Liver (tissue), 9 donors: Measurements from ENCODE around the gene STUM. TPM values are rescaled to one million over a fixed set of nuclear protein-coding genes. Genes with fewer than 3 reads are reported as not detected.

Experiments
- DNase-seq: peaks from one replicate; pipeline ENCODE4 v3.0.0-alpha.2; 2017; ENCODE audit warnings: low spot score
- H3K27ac ChIP-seq, 2 donors: one replicate each; pipeline ENCODE4 v1.7.0; 2013; ENCODE audit warnings: inconsistent platforms in 2 of 2, low read length in 2 of 2, control low read depth in 1 of 2, low read depth in 1 of 2, mild to moderate bottlenecking in 1 of 2
- H3K27me3 ChIP-seq, 4 donors: one replicate each; pipeline versions ENCODE4 v1.6.1 to v1.7.0; 2013; ENCODE audit warnings: low read length in 3 of 4, inconsistent platforms in 1 of 4, mild to moderate bottlenecking in 1 of 4, moderate library complexity in 1 of 4; ENCODE audit not compliant: control insufficient read depth in 4 of 4, insufficient read depth in 4 of 4
- H3K36me3 ChIP-seq, 4 donors: one replicate each; pipeline versions ENCODE4 v1.6.1 to v1.7.0; 2013; ENCODE audit warnings: low read length in 3 of 4, mild to moderate bottlenecking in 3 of 4, low read depth in 1 of 4, moderate library complexity in 1 of 4; ENCODE audit not compliant: control insufficient read depth in 4 of 4, insufficient read depth in 3 of 4
- H3K4me1 ChIP-seq, 4 donors: one replicate each; pipeline versions ENCODE4 v1.6.1 to v1.7.0; 2013; ENCODE audit warnings: low read length in 3 of 4, mild to moderate bottlenecking in 3 of 4, moderate library complexity in 1 of 4; ENCODE audit not compliant: control insufficient read depth in 4 of 4, insufficient read depth in 4 of 4
- H3K4me3 ChIP-seq, 3 donors: one replicate each; pipeline versions ENCODE4 v1.6.1 to v1.7.0; 2013; ENCODE audit warnings: low read length in 3 of 3, control low read depth in 1 of 3, low read depth in 1 of 3, mild to moderate bottlenecking in 1 of 3
- H3K9ac ChIP-seq, 2 donors: one replicate each; pipeline ENCODE4 v1.7.0; 2013; ENCODE audit warnings: low read length in 2 of 2, mild to moderate bottlenecking in 2 of 2, moderate library complexity in 2 of 2, control low read depth in 1 of 2, low read depth in 1 of 2
- H3K9me3 ChIP-seq, 4 donors: one replicate each; pipeline versions ENCODE4 v1.6.1 to v1.7.0; 2013; ENCODE audit warnings: low read length in 3 of 4; ENCODE audit not compliant: control insufficient read depth in 4 of 4
- ATF3 ChIP-seq: IDR thresholded peaks from 2 replicates; pipeline ENCODE4 v1.6.1; 2016; ENCODE audit warnings: antibody characterized with exemption
- CTCF ChIP-seq: fragments of 150-350 bp; IDR thresholded peaks from 2 replicates; pipeline ENCODE4 v1.5.1; 2017; ENCODE audit warnings: improper control_type of control experiment, low read depth, low read length; ENCODE audit not compliant: missing input control
- EGR1 ChIP-seq, 2 donors: IDR thresholded peaks; 2 replicates each; pipeline ENCODE4 v1.6.1; 2016 to 2018; ENCODE audit warnings: antibody characterized with exemption in 2 of 2, low read depth in 2 of 2
- FOXA1 ChIP-seq: IDR thresholded peaks from 2 replicates; pipeline ENCODE4 v1.6.1; 2016; ENCODE audit warnings: antibody characterized with exemption
- FOXA2 ChIP-seq: IDR thresholded peaks from 2 replicates; pipeline ENCODE4 v1.6.1; 2016; ENCODE audit warnings: antibody characterized with exemption
- GABPA ChIP-seq, 2 donors: IDR thresholded peaks in 1 of 2; conservative IDR thresholded peaks in 1 of 2; 2 replicates each; pipeline ENCODE4 v1.6.1; 2016; ENCODE audit warnings: antibody characterized with exemption in 2 of 2, mild to moderate bottlenecking in 1 of 2, moderate library complexity in 1 of 2
- HNF4A ChIP-seq, 2 donors: conservative IDR thresholded peaks; 2 replicates each; pipeline ENCODE4 v1.6.1; 2016; ENCODE audit warnings: antibody characterized with exemption in 2 of 2, mild to moderate bottlenecking in 2 of 2
- HNF4G ChIP-seq: IDR thresholded peaks from 2 replicates; pipeline ENCODE4 v1.6.1; 2016; ENCODE audit warnings: antibody characterized with exemption
- JUND ChIP-seq, 2 donors: IDR thresholded peaks; 2 replicates each; pipeline ENCODE4 v1.6.1; 2016; ENCODE audit warnings: antibody characterized with exemption in 2 of 2
- MAX ChIP-seq: IDR thresholded peaks from 2 replicates; pipeline ENCODE4 v1.6.1; 2016; ENCODE audit warnings: antibody characterized with exemption
- NR2F2 ChIP-seq: IDR thresholded peaks from 2 replicates; pipeline ENCODE4 v1.6.1; 2016; ENCODE audit warnings: antibody characterized with exemption
- RAD21 ChIP-seq, 2 donors: IDR thresholded peaks; 2 replicates each; pipeline ENCODE4 v1.6.1; 2016; ENCODE audit warnings: antibody characterized with exemption in 2 of 2, mild to moderate bottlenecking in 2 of 2
- RXRA ChIP-seq, 2 donors: IDR thresholded peaks; 2 replicates each; pipeline ENCODE4 v1.6.1; 2017 to 2018; ENCODE audit warnings: antibody characterized with exemption in 2 of 2, mild to moderate bottlenecking in 1 of 2
- SP1 ChIP-seq: IDR thresholded peaks from 2 replicates; pipeline ENCODE4 v1.6.1; 2018; ENCODE audit warnings: antibody characterized with exemption, mild to moderate bottlenecking
- TAF1 ChIP-seq: conservative IDR thresholded peaks from 2 replicates; pipeline ENCODE4 v1.6.1; 2016; ENCODE audit warnings: antibody characterized with exemption, mild to moderate bottlenecking
- YY1 ChIP-seq: IDR thresholded peaks from 2 replicates; pipeline ENCODE4 v1.6.1; 2016; ENCODE audit warnings: antibody characterized with exemption, mild to moderate bottlenecking
- ZBTB33 ChIP-seq: IDR thresholded peaks from 2 replicates; pipeline ENCODE4 v1.6.1; 2016; ENCODE audit warnings: antibody characterized with exemption
- WGBS: extraction: QIAGEN DNeasy Blood & Tissue Kit; methylation state at CpG from one replicate; pipeline ENCODE4 v1.1.7; 2013; 5-methylcytosine and 5-hydroxymethylcytosine counted together
- polyA plus RNA-seq, 2 donors: library from polyadenylated mRNA; stranded (reverse) in 1 of 2; unstranded in 1 of 2; fragments of 200-250 nt in 1 of 2; fragments of >200 nt in 1 of 2; fragmentation: Nextera tagmentation in 1 of 2; extraction: Ambion mirVana in 1 of 2; gene quantifications; one replicate each; pipeline versions ENCODE4 v1.2.1 to v1.2.3, GENCODE V29; 2013 to 2015
- total RNA-seq, 2 donors: library from RNA; depleted of rRNA; stranded (reverse); fragments of >200 nt; gene quantifications; one replicate each; pipeline ENCODE4 v1.2.3, GENCODE V29; 2014
- TF ChIP-seq, protein P1 (sequence below): IDR thresholded peaks from 2 replicates; pipeline ENCODE4 v1.6.1; 2016; ENCODE audit warnings: antibody characterized with exemption, mild to moderate bottlenecking
- donor health status: healthy.
- donor health status: healthy.
- donor health status: healthy.
- donor health status: healthy.
- donor health status: healthy.

Gene STUM
- total and polyA plus RNA-seq, 4 donors = 0.03 to 0.14 (median 0.07) TPM

GRCh38 chr1:226530591-226530990 is 18.0 kb upstream of the STUM start:
- H3K36me3 ChIP-seq = no peaks in the 10 kb centered on the region
- no peak overlapping the region for H3K4me3 ChIP-seq
- H3K27ac ChIP-seq = no peak overlapping the region
- no peaks in the 10 kb centered on the region for H3K4me1 ChIP-seq
- H3K9me3 ChIP-seq = peaks cover 0 to 10% (median under 1%) of the 10 kb centered on the region in 4 donors
- 88% methylated on average over 6 of the region's 6 CpGs for WGBS
- DNase-seq = no peak
- H3K9ac ChIP-seq = no peak overlapping the region
- no peak for TF ChIP-seq HNF4G
- no peak for TF ChIP-seq ZBTB33
- no peak for TF ChIP-seq CTCF
- TF ChIP-seq HNF4A (conservative IDR thresholded peaks at IDR 0.05) = no peak
- no peak for TF ChIP-seq FOXA1
- peaks cover 0 to 3% (median 0%) of the 10 kb centered on the region in 4 donors for H3K27me3 ChIP-seq

DNA sequence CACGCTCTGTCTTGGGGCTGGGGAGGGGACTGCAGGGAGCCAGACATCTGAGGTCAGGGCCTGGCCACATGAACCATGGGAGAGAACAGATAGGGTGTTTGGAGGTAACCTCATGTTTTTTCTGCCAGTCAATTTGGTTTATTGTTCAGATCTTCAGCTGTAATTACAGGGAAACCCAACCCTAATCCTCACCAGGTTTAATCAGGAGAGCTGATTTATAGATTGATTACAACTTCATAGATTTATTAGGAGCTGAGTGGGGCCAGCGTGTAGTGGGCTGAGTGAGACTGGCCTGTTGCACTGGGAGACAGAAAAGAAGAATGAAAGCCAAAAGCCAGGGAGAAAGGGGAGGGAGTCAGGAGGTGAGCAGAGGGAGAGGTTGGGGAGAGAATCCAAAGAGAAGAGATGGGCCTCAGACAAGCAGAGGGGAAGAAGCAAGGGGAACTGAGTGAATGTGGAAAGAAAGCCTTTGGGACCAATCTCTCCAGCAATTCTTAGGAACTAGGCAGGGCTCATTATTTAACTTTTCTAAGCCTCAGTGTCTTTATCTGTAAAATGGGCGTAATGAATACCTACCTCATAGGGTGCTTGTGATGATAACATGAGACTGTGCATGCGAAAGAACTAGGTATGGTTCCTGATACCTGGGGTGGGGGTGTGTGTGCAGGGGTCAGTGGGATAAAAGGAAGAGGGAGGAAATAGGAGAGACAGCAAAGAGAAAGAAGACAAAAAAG is 17.0 kb upstream of the STUM start:
- DNase-seq = no peak
- TF ChIP-seq FOXA2 = no peak
- no peak for TF ChIP-seq JUND (IDR thresholded peaks at IDR 0.05)
- no peak for TF ChIP-seq GABPA (IDR thresholded peaks at IDR 0.05 in 1 of 2, conservative IDR thresholded peaks at IDR 0.05 in 1 of 2)
- TF ChIP-seq RAD21 (IDR thresholded peaks at IDR 0.05) = no peak
- TF ChIP-seq FOXA1 = no peak
- TF ChIP-seq HNF4G = no peak
- no peak for TF ChIP-seq SP1
- TF ChIP-seq, protein P1, sequence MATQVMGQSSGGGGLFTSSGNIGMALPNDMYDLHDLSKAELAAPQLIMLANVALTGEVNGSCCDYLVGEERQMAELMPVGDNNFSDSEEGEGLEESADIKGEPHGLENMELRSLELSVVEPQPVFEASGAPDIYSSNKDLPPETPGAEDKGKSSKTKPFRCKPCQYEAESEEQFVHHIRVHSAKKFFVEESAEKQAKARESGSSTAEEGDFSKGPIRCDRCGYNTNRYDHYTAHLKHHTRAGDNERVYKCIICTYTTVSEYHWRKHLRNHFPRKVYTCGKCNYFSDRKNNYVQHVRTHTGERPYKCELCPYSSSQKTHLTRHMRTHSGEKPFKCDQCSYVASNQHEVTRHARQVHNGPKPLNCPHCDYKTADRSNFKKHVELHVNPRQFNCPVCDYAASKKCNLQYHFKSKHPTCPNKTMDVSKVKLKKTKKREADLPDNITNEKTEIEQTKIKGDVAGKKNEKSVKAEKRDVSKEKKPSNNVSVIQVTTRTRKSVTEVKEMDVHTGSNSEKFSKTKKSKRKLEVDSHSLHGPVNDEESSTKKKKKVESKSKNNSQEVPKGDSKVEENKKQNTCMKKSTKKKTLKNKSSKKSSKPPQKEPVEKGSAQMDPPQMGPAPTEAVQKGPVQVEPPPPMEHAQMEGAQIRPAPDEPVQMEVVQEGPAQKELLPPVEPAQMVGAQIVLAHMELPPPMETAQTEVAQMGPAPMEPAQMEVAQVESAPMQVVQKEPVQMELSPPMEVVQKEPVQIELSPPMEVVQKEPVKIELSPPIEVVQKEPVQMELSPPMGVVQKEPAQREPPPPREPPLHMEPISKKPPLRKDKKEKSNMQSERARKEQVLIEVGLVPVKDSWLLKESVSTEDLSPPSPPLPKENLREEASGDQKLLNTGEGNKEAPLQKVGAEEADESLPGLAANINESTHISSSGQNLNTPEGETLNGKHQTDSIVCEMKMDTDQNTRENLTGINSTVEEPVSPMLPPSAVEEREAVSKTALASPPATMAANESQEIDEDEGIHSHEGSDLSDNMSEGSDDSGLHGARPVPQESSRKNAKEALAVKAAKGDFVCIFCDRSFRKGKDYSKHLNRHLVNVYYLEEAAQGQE = no peak
- TF ChIP-seq EGR1 (IDR thresholded peaks at IDR 0.05; ENCODE audit: low read depth in 2 of 2) = no peak
- no peak for TF ChIP-seq ATF3
- no peak for TF ChIP-seq HNF4A (conservative IDR thresholded peaks at IDR 0.05)
- no peak for TF ChIP-seq ZBTB33
- TF ChIP-seq CTCF = no peak
- TF ChIP-seq YY1 = no peak
- TF ChIP-seq MAX = no peak
- TF ChIP-seq RXRA (IDR thresholded peaks at IDR 0.05) = no peak
- TF ChIP-seq TAF1 = no peak
- no peak for TF ChIP-seq NR2F2
- 93% methylated on average over 4 of the region's 4 CpGs for WGBS
- H3K4me3 ChIP-seq = no peak overlapping the region
- peaks cover 0 to 3% (median 0%) of the 10 kb centered on the region in 4 donors for H3K27me3 ChIP-seq
- H3K36me3 ChIP-seq = no peaks in the 10 kb centered on the region
- H3K4me1 ChIP-seq = no peaks in the 10 kb centered on the region
- no peak overlapping the region for H3K9ac ChIP-seq
- no peak overlapping the region for H3K27ac ChIP-seq
- peaks cover 0 to 5% (median 0%) of the 10 kb centered on the region in 4 donors for H3K9me3 ChIP-seq
